GM21367 (cell line): Measurements from ENCODE around the gene SKIDA1.

ENCODE experiments used
- ATAC-seq: cut with Tn5 transposase; IDR thresholded peaks from one replicate; pipeline ENCODE4 v1.9.1; 2021; ENCODE audit not compliant: unreplicated experiment

SKIDA1 gene

DNA sequence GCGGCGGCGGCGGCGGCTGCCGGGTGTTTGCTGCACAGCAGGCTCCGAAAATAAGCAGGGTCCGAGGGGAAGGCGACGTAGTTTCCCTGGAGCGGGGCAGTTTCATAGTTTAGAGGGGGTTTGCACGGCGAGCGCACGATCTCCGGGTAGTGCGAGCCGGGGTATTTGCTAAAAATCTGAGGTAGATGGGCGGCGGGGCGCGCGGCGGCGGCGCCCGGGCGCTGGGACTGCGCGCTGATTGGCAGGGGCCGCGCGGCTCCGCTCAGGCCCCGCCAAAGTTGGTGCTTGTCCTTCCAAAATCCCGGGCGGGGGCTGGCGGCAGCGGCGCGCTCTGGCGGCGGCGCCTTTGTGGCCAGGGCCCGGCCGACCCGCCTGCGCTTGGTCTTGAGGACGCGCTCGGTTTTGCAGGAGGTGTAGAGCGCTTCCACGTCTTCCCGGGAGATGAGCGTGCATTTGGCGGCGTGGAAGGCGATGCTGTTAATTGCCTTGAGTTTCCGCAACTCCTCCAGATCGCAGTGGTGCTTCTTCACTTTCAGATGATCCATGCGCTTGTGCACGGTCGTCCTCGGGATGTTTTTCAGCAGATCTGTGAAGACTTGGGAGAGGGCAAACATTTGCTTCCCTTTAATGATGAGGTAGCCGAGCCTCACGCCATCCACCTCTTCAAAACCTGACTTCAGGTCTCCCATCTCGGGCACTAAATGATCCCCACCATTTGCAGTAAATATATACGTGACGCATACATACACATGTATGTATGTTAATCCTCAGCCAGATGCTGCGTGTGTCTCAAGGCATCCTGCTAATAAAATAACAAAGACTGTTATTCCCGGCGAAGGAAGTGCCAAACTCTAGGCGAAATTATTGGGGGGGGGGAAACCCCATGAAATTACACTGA is 8.1 kb downstream of the SKIDA1 start:
- peak; percentile 42 for ATAC-seq

DNA sequence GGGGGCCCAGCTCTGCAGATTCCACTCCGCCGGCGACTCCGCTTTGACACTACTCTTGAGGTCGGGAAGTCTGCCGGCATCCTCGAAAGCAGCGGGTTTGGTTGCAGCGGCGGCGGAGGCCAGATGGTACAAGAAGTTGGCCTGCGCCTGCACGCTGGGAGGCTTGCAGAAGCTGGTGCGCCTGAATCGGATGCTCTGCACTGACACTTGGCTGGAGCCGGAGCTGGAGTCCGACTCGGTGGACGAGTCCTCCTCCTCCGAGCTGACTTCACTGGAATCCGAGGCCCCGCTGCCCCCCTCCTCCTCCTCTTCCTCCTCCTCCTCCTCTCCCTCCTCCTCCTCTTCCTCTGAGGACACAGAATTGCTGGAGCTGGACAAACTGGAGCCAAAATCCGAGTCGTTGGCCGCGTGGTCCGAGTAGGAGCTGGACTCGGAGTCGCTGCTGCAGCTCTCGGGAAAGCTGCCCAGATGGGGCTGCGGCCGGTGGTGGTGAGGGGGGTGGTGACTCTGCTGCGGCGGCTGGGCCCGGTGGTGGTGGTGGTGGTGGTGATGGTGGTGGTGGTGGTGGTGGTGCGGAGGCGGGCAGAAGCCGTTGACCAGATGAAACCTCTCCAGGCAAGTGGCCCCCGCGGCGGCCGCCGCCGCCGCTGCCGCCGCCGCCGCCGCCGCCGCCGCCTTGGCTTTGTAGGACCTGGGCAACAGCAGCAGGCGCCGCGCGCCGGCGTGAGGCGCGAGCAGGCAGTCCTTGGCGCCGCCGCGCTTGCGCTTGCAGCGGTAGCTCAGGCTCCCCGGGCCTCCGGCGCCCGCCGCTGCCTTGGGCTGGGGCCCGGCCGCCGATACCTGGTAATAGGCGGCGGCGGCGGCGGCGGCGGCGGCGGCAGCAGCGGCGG is 9.0 kb downstream of the SKIDA1 start:
- peak; percentile 68 for ATAC-seq

- ATAC-seq: no peak
Observed at GRCh38 chr10:21515361-21516241, 9.9 kb downstream of the SKIDA1 start.

GRCh38 chr10:21514818-21515351 is 10.6 kb downstream of the SKIDA1 start:
- ATAC-seq: no peak

DNA sequence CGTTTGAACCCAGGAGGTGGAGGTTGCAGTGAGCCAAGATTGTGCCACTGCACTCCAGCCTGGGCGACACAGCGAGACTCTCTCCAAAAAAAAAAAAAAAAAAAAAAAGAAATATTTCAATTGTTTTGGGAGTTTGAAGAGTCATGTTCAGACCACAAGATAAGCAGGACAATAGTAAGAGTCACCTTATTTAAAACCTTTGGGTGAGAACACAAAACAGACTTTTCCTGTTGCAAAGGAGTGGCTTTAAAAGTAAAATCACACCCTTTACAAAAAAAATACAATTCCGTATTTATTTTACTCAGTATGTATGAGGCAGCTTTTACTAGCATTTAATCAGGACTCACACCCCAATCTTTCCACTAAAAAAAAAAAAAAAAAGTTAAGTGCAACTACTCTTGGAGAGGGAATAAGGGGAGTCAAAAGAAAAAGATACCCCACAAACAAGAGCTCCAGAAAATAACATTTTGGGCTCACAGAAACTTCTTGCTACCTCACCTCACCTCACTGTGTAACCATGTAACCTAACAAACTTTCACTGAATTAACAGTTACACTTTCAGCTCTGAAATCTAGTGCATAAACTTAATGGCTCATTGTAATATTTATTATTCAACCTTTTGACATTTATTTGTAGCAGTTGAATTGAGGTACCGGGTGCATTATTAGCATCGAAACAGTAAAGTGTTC is 11.2 kb downstream of the SKIDA1 start:
- ATAC-seq: no peak

DNA sequence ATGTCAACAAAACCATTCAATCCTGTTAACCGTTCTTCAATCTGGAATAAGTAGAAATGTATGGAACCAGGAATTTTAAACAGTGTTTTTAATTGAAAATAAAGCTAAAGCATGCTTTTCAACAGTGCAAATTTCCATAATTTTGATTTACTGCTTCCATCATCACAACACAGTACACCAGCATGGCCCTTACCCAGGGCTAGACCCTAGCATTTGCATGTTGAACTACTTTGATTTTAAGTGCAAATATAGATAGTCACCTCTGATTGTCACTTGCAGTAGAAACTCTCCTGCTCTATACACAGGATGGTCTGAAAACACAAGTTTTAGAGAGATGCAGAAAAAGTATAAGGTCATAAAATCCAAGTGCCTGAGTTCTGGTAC is 12.1 kb downstream of the SKIDA1 start:
- no peak for ATAC-seq

DNA sequence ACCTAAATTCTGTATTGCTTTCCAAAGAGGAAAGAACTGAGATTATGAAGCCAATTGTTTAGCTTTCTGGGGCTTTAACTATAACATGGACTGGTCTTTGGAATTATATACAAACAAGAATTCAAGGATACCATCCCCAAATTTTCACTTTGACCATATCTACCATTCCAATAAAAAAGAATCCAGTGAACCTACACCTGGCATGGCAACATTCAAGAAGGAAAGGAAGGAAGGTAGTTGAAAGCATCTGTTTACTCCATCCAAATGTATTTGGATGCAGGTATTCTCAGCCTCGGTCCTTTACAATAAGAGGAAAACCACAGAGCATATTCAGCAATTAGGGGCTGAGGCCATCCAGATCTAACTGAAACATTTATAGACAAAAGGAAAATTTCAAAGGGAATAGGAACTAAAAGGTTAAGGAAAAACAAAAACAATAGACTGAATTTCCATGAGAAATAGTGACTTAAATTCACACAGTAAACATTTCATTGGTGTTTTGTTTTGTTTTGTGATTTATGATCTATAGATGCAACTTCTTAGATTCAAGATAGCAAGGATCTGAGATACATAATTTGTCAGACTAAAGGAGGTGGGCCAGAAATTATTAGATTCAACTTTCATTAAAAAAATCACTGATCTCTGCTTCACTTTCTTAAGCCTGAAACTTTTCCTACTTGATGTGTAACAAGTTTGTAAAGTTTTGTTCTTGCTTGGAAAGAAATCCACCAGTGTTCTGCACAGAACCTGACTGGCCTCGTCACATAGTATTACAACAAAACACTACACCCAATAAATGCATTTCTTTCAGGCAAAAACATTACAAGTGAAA is 12.7 kb downstream of the SKIDA1 start:
- ATAC-seq: no peak

DNA sequence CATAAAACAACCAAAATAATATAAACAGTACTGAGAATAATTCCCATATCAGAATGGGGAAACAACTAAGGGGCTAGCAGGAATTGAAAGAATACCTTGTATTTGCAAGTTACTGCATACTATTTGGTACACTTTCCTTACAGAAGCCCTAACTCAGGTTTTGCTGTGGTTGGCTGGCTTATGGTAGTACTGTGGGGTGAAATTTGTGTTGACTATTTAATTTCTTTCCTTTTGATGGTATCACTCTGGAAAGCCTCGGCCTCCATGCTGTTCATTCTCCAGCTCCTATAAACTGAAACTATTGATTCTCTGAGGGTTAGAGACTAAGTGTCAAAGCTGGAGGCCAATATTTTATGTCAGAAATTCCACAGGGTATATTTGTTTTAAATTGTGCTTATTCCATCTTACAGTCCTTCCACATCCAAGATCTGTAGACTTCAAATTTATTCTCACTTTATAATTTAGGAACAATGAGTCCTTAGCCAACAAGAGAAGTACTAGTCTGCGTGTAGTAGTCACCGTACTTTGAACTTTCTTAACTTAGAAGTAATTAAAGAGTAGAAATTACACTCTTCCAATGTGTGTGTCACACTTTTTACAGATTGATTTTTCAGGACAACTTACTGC is 13.4 kb downstream of the SKIDA1 start:
- ATAC-seq: no peak

GRCh38 chr10:21511095-21511570 is 14.3 kb downstream of the SKIDA1 start:
- ATAC-seq: no peak

DNA sequence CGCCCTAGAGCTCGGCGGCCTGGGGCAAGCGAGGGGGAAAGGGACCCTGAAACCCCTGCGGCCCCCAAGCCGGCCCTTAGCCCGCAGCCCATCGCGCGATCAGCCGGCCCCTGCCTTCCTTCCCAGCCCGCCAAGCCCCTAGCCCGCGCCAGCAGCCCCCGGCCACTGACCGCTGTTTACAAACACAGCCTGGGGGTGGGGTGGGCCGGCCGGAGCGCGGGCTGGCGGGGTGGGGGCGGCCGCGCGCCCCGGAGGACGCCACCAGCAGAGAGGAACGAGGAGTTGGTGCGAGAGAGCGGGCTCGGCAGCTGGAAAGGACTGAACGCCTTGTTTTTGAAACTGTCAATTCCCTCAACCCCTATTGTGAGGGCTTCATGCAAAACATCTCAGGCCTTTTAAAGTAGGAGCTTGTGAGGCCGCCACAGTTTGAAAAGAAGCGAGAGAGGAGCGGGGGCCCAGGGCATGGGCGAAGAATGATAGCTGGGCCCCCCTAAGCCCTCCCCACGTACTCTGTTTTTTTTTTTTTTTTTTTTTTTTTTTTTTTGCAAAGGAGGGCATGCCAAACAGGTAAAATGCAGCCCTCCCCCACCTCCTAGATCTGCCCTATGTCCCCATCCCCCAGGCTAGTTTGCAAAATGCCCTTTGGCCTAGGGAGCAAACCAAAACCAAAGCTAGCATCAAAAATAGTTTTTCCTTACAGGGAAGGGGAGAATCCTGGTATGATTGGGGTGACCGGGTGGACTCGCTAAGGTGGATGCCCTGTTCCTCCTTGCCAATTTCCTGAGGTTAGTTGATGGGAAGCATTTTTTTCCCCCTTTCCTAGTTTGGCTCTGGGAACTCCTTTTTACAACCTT is 15.0 kb downstream of the SKIDA1 start:
- ATAC-seq: no peak

DNA sequence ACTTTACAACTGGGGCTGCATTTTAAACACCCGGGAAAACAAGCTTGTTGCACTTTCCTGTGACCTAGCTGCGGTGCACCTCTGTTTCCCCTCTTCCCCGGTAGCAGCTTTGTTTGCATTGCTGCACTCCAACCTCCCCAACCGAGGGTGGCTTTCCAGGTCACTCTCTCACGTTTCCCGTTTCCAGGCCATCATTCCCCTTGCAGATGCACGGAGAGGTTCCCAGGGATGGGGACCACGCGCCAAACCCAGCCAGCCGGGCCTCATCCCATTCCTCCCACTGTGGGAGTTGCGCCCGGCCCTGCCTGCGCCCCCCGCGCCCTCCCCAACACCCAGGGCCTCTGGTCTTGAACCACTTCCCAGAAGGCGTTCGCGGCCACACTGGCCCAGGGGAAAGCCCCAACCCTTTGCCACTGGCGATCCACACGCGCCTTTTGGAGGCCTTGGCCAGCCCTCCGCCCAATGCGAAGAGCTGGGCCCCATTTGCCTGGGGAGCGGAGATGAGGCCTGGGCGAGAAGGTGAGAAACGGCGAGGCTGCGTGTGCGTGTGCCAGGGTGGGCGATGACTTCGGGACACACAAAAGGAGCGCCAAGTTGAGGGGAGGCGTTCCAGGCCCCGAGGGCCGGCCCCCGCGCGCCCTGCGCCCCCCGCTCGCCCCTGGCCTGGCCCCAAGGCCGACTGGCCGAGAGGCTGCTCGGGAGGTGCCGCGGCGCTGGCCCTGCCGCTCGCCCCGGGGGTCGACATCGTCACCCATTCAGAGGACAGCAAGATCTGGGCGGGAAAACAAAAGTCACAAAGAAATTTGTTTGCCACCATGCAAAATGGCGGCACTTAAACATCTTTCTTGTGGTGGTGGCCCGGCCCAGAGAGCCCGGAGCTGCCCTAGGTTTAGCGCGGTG is 15.9 kb downstream of the SKIDA1 start:
- no peak for ATAC-seq

DNA sequence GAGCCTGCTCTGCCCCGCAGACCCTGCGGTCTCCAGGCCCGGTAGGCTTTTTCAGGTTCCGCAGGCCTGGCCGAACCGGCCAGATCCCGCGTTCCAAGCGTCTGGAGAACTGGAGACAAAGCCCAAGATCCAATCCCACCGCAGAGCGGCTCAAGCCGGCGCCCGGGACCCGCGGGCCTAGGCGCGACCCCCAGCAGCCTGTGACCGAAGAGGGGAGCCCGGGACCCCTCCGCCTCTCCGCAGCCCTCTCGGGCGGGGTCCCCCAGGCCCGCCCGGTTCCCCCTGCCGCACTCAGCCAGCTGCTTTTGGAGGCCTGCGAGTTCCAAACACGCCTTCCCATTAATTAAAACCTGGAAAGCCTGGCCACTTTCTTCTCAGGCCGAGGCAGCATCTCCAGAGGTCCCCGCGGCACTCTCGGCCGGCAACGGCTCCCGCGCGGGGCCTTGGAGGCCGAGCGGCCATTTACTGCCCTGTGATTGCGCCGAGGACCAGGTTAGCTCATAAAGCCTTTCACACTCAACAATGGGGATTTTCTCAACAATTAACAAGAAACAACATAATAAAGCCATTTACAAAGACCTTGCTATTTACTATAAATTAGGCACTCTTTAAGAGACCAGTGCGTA is 16.7 kb downstream of the SKIDA1 start:
- no peak for ATAC-seq

DNA sequence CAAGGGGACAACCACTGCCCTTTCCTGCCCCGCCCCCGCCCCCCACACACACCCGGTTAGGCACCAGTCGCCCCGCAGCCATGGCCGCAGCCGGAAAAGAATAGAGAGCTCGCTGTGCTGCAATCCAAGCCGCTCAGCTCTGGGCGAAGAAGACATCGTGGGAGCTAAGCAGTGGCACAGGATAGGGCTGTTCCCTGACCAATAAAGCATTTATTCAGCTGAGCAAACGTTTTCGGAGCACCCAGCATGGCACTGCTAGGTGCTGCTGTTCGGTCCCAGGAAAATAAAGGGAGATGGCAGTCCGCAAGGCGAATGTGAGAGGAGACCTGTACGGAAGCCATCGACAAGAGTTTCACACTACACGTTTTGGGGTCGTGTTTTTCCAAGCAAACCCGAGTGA is 18.3 kb downstream of the SKIDA1 start:
- no peak for ATAC-seq

- no peak for ATAC-seq
Observed at GRCh38 chr10:21506351-21506750, 19.1 kb downstream of the SKIDA1 start.

- no peak for ATAC-seq
Observed at GRCh38 chr10:21505711-21506278, 19.7 kb downstream of the SKIDA1 start.

- no peak for ATAC-seq
Observed at GRCh38 chr10:21503542-21503941, 21.9 kb downstream of the SKIDA1 start.
